Bronchial epithelial cell (primary cell): ENCODE data around the gene TTC19. TPM values are rescaled to one million over a fixed set of nuclear protein-coding genes. Genes with fewer than 3 reads are reported as not detected.

Experiments used
- DNase-seq: peaks from one replicate; pipeline ENCODE4 v3.0.0-alpha.2; 2010; ENCODE audit warnings: low read depth
- FAIRE-seq: peaks from 2 replicates; lab custom pipeline; 2011; peaks lifted over from hg19 to GRCh38; lab: Jason Lieb, UNC
- H3K27me3 ChIP-seq: 2 replicates; pipeline ENCODE4 v1.5.1; 2011; ENCODE audit warnings: low read length; ENCODE audit not compliant: control insufficient read depth, insufficient read depth
- H3K36me3 ChIP-seq: 2 replicates; pipeline ENCODE4 v1.5.1; 2011; ENCODE audit warnings: low read length; ENCODE audit not compliant: control insufficient read depth, insufficient read depth
- H3K4me3 ChIP-seq: 2 replicates; pipeline ENCODE4 v1.5.1; 2011; ENCODE audit warnings: mild to moderate bottlenecking, low read depth, low read length, control low read depth
- CTCF ChIP-seq: IDR thresholded peaks from 2 replicates; pipeline ENCODE4 v1.5.1; 2011; ENCODE audit warnings: mild to moderate bottlenecking, moderate library complexity, low read length, control low read depth, inconsistent platforms; ENCODE audit not compliant: insufficient read depth, severe bottlenecking
- total RNA-seq: library from RNA; depleted of rRNA; stranded (reverse); fragments of >200 nt; gene quantifications from 2 replicates; pipeline ENCODE4 v1.2.1, GENCODE V29; 2014

Gene TTC19
- total RNA-seq, 1 donor from 2014 or later, result 34.8 TPM

DNA sequence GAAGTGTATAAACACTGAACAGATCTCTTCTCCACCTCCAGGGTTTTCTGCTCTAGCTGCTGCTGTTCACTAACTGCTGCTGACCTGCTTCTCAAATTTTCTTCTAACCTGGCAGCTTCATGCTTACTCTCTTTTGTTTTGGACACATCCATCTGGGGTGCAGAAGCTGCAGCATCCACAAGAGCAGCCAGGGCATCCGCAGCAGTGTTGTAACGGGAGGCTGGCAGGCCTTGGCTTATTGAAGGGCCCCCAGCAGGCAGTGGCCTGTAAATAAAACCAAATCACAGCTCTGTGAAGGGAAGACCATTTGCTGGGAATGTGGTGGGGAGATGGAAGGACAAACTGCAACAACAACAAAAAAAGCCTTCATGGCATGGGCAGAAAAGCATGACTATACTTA is 62.0 kb downstream of the TTC19 start:
- Histone ChIP-seq H3K36me3 (peaks cover 17% of the 10 kb centered on the region), H3K4me3 (no peak overlapping the region), H3K27me3 (no peaks in the 10 kb centered on the region)
- no peak for TF ChIP-seq CTCF
- FAIRE-seq, result no peak
- DNase-seq, result no peak

GRCh38 chr17:16066125-16066524 is 66.5 kb downstream of the TTC19 start:
- DNase-seq (no peak), FAIRE-seq (no peak)
- TF ChIP-seq CTCF, result no peak
- H3K27me3 ChIP-seq, result no peaks in the 10 kb centered on the region
- peaks cover 23% of the 10 kb centered on the region for H3K36me3 ChIP-seq
- no peak overlapping the region for H3K4me3 ChIP-seq

DNA sequence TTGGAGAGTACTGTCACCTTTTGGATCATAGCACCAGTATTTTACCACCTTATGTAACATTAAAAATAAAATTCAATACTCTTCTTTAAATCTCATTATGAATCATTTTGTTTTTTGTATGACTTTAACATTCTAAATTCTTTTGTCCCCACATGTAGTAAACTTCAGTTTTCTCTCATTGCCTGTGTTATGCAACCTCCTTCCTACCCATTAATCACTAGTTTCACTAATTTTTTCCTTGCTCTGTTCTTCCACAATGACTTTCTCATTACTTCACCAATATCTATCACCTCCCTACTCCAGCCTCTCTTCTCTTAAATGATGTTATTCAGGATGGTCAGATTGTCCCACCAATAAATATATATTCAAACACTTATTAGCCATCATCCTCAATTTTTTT is 68.7 kb downstream of the TTC19 start:
- Histone ChIP-seq H3K27me3 (no peaks in the 10 kb centered on the region), H3K4me3 (no peak overlapping the region), H3K36me3 (peaks cover 22% of the 10 kb centered on the region)
- DNase-seq (no peak), FAIRE-seq (no peak)
- no peak for TF ChIP-seq CTCF

- Histone ChIP-seq H3K27me3 (no peaks in the 10 kb centered on the region), H3K4me3 (no peak overlapping the region), H3K36me3 (peaks cover 13% of the 10 kb centered on the region)
- no peak for FAIRE-seq
- DNase-seq, result no peak
- no peak for TF ChIP-seq CTCF
Observed at GRCh38 chr17:16072031-16072430, 72.4 kb downstream of the TTC19 start.

- FAIRE-seq (no peak), DNase-seq (no peak)
- Histone ChIP-seq H3K27me3 (no peaks in the 10 kb centered on the region), H3K36me3 (peaks cover 12% of the 10 kb centered on the region), H3K4me3 (no peak overlapping the region)
- no peak for TF ChIP-seq CTCF
Observed at GRCh38 chr17:16073845-16074244, 74.2 kb downstream of the TTC19 start.

GRCh38 chr17:16074423-16074822 is 74.8 kb downstream of the TTC19 start:
- Histone ChIP-seq H3K27me3 (no peaks in the 10 kb centered on the region), H3K36me3 (peaks cover 12% of the 10 kb centered on the region), H3K4me3 (no peak overlapping the region)
- FAIRE-seq (no peak), DNase-seq (no peak)
- no peak for TF ChIP-seq CTCF
